ENCODE data around the gene MAST1.

DNA sequence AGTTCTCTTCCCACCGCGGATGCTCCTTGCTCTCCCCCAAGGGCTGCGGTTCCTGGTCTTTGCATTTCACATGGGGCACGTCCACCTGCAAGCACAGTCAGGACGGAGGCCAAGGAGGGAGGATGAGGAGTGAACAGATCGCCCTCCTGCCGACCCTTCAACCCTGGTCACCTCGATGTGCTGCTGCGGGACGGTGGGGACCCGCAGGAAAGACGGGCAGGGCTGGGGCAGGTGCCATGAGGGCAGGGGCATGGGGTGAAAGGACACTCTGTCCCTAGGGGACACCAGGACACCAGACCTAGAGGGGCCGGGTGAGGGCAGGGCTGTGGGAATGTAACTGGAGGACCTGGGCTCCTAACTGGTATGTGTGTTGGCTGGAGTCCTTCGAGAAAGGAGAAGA lies 79.9 kb downstream of the MAST1 start:
- TF ChIP-seq CTCF (IDR thresholded peaks at IDR 0.05; ENCODE audit: low read length) (no peak), EZH2 (IDR thresholded peaks at IDR 0.05; ENCODE audit: borderline replicate concordance, low read length) (no peak)

Measured in OCI-LY1 (cell line).